Measurements from ENCODE around the gene TGFBR3L.

DNA sequence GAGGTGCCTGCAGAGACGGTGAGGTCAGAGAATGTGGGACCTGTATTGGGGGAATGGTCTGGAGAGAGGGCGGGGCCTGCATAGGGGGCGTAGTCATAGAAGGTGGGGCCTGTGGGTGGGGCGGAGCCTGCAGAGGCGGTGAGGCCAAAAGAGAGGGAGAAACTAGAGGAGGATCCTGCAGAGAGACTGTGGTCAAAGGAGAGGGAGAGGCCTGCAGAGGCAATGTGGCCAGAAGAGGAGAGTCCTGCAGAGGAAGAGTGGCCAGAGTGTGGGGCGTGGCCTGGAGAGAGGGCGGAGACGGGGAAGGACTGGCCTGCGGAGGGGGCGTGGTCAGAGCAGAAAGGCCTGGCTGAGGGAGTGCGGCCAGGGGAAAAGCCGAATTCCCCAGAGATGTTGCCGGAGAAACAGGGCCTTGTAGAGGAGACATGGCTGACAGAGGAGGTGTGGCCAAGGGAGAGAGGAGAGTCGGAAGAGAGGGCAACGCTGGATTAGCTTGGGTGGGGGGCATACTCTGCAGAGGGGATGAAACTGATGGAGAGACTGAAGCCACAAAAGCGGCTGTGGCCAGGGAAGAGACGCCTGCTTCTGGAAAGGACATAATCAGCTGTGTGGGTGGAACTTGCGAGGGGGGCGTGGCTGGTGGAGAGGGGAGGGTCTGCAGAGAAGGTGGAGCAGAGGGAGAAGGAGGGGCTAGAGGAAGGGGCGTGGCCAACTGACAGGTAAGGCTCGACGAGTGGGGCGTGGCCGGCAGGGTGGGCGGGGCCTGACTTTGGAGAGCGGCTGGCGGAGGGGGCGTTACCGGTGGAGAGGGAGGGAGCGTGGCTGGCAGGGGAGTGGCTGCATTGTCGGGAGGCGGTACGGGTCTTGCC is 43.0 kb upstream of the TGFBR3L start:
- TF ChIP-seq, protein P1, sequence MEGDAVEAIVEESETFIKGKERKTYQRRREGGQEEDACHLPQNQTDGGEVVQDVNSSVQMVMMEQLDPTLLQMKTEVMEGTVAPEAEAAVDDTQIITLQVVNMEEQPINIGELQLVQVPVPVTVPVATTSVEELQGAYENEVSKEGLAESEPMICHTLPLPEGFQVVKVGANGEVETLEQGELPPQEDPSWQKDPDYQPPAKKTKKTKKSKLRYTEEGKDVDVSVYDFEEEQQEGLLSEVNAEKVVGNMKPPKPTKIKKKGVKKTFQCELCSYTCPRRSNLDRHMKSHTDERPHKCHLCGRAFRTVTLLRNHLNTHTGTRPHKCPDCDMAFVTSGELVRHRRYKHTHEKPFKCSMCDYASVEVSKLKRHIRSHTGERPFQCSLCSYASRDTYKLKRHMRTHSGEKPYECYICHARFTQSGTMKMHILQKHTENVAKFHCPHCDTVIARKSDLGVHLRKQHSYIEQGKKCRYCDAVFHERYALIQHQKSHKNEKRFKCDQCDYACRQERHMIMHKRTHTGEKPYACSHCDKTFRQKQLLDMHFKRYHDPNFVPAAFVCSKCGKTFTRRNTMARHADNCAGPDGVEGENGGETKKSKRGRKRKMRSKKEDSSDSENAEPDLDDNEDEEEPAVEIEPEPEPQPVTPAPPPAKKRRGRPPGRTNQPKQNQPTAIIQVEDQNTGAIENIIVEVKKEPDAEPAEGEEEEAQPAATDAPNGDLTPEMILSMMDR (IDR thresholded peaks at IDR 0.05), result no peak
- no peak for TF ChIP-seq ZFX (IDR thresholded peaks at IDR 0.05; ENCODE audit: borderline replicate concordance)

Data from 22Rv1 (cell line).